Measurements from ENCODE around the gene MAP3K14.
"Not testable (repeated sequence)": the region's sequence is repeated elsewhere in the genome, so short reads cannot be mapped to it uniquely, and the experiment has no call there.

Gene MAP3K14

DNA sequence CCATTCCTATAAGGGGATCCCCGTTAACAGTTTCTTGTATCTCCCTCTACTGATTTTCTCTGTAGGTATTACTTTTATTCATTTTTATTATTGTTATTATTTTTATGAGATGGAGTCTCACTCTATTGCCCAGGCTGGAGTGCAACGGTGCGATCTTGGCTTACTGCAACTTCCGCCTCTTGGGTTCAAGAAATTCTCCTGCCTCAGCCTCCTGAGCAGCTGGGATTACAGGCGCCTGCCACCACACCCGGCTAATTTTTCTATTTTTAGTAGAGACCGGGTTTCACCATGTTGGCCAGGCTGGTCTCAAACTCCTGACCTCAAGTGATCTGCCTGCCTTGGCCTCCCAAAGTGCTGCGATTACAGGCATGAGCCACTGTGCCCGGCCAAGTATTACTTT, 14.6 kb downstream of the MAP3K14 start:
- peak overlapping the region; percentile 65 for H3K27ac ChIP-seq (ENCODE audit: low read depth, low read length)
- H3K27me3 ChIP-seq (ENCODE audit: control insufficient read depth in 5 of 5, insufficient read depth in 4 of 5, low read length in 5 of 5); H3K4me3 ChIP-seq (ENCODE audit: low read depth in 1 of 5, low read length in 5 of 5); H3K9ac ChIP-seq (ENCODE audit: low read length in 5 of 5); H3K36me3 ChIP-seq (ENCODE audit: control insufficient read depth in 5 of 5, insufficient read depth in 5 of 5, low read length in 5 of 5); H3K9me3 ChIP-seq (ENCODE audit: control insufficient read depth in 5 of 5, low read length in 5 of 5): not testable (repeated sequence)
- peaks cover 15 to 65% (median 45%) of the 10 kb centered on the region in 5 donors for H3K4me1 ChIP-seq (ENCODE audit: control insufficient read depth in 5 of 5, insufficient read depth in 5 of 5, low read length in 5 of 5)

DNA sequence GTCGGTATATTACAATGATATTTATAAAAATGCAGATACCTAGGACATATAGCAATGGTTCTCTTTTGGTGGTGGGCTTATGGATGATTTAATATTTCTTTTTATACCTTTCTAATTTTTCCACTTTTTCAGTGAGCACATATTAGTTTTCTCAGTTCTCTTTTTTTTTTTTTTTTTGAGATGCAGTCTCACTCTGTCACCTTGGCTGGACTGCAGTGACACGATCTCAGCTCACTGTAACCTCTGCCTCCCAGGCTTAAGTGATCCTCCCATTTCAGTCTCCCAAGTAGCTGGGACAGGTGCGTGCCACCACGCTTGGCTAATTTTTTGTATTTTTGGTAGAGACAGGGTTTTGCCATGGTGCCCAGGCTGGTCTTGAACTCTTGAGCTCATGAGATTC, 15.1 kb downstream of the MAP3K14 start:
- Histone ChIP-seq H3K36me3 (ENCODE audit: control insufficient read depth in 5 of 5, insufficient read depth in 5 of 5, low read length in 5 of 5) (peaks cover 0 to 3% (median 0%) of the 10 kb centered on the region in 5 donors), H3K9me3 (ENCODE audit: control insufficient read depth in 5 of 5, low read length in 5 of 5) (no peaks in the 10 kb centered on the region), H3K27ac (ENCODE audit: low read depth, low read length) (no peak overlapping the region), H3K9ac (ENCODE audit: low read length in 5 of 5) (no peak overlapping the region), H3K4me1 (ENCODE audit: control insufficient read depth in 5 of 5, insufficient read depth in 5 of 5, low read length in 5 of 5) (peaks cover 15 to 66% (median 47%) of the 10 kb centered on the region in 5 donors), H3K4me3 (ENCODE audit: low read depth in 1 of 5, low read length in 5 of 5) (no peak overlapping the region), H3K27me3 (ENCODE audit: control insufficient read depth in 5 of 5, insufficient read depth in 4 of 5, low read length in 5 of 5) (no peaks in the 10 kb centered on the region)

DNA sequence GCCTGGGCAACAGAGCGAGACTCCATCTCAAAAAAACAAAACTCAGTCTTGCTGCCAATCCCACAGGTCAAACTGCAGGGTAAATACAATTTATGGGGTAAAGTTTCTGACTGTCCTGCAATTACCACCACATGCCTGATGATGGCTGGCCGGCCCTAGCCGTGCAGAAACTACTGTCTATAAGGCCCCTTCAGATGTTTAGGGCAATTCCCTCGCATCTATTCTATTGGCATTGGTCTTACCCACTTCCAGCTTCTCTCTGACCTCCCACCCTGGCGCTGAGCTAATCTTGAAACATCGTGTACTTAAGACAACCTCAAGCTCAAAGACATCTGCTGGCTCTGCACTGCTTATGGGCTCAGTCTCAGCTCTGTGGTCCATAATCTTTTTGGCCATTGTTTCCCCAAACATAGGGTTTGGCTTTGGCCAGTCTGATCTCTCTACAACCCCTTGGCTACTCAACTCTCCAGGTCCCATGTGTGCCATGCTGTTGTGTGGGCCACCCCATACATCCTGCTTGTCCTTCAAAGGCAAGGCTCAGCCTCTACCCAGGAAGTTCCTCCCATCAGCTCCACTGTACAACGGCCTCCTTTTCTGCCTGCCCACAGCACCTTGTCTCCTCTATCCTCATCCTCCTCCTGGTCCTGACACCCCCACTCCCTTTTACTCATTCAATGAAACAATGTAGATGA, 16.6 kb downstream of the MAP3K14 start:
- Histone ChIP-seq H3K4me1 (ENCODE audit: control insufficient read depth in 5 of 5, insufficient read depth in 5 of 5, low read length in 5 of 5) (peaks cover 17 to 67% (median 49%) of the 10 kb centered on the region in 5 donors), H3K27ac (ENCODE audit: low read depth, low read length) (peak overlapping the region; percentile 46), H3K9me3 (ENCODE audit: control insufficient read depth in 5 of 5, low read length in 5 of 5) (no peaks in the 10 kb centered on the region), H3K4me3 (ENCODE audit: low read depth in 1 of 5, low read length in 5 of 5) (no peak overlapping the region), H3K36me3 (ENCODE audit: control insufficient read depth in 5 of 5, insufficient read depth in 5 of 5, low read length in 5 of 5) (peaks cover 0 to 3% (median 0%) of the 10 kb centered on the region in 5 donors), H3K27me3 (ENCODE audit: control insufficient read depth in 5 of 5, insufficient read depth in 4 of 5, low read length in 5 of 5) (no peaks in the 10 kb centered on the region), H3K9ac (ENCODE audit: low read length in 5 of 5) (no peak overlapping the region)

DNA sequence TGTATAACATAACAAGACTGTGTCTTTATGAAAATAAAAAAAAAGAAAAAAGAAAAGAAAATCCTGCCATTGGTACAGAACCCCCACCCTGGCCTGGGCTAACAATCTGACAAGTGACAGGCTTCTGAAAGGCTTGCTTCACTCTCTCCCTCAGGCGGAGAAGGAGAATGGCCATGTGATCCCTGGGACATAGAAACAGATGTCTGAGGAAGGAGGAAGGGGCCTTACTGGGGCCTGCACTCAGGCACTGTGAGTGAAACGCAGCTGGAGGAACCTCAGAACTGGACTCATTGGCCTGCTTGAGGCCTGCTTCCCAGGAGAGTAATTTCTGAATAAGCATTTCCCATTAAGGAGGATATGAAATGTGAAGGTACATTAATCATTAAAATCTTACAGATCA, 17.5 kb downstream of the MAP3K14 start:
- Histone ChIP-seq H3K9ac (ENCODE audit: low read length in 5 of 5) (peak overlapping the region in 4 of 5 donors; percentile 7 to 49 (median 20)), H3K36me3 (ENCODE audit: control insufficient read depth in 5 of 5, insufficient read depth in 5 of 5, low read length in 5 of 5) (peaks cover 0 to 3% (median 0%) of the 10 kb centered on the region in 5 donors), H3K27me3 (ENCODE audit: control insufficient read depth in 5 of 5, insufficient read depth in 4 of 5, low read length in 5 of 5) (no peaks in the 10 kb centered on the region), H3K4me3 (ENCODE audit: low read depth in 1 of 5, low read length in 5 of 5) (no peak overlapping the region), H3K27ac (ENCODE audit: low read depth, low read length) (peak overlapping the region; percentile 46), H3K4me1 (ENCODE audit: control insufficient read depth in 5 of 5, insufficient read depth in 5 of 5, low read length in 5 of 5) (peaks cover 17 to 76% (median 56%) of the 10 kb centered on the region in 5 donors), H3K9me3 (ENCODE audit: control insufficient read depth in 5 of 5, low read length in 5 of 5) (no peaks in the 10 kb centered on the region)

DNA sequence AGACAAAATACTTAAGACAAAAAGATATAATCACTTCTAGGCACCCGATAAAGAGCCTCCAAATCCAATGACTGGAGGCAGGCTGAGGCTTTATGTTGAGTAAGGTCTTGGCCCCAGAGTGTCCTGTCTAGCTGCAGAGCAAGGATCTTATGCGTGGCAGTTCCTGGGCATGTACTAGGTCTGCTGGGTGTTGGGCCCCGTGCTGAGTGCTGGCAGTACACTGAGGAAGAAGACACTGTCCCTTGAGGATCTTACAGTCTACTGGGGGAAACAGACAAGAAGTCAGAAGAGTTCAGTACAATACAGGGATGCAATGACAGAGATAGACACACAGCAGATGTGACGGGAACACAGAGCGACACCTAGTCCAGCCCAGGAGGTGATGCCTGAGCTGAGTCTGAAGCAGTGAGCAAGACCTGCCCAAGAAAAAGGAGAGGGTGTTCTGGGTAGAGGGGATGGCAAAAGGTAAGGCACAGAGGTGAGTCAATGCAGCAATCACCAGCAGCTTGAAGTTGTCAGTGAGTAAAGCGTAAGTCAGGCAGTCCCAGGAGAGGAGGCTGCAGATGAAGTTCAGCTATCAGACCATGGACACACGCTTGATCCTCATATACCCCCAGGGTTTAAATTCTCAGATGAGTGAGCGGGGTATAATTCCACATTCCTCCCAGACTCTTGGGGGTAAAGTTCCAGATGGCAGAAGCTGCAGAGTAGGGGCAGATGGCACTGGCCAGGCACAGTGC, 18.1 kb downstream of the MAP3K14 start:
- H3K9ac ChIP-seq (ENCODE audit: low read length in 5 of 5): peak overlapping the region in 4 of 5 donors; percentile 7 to 49 (median 20)

DNA sequence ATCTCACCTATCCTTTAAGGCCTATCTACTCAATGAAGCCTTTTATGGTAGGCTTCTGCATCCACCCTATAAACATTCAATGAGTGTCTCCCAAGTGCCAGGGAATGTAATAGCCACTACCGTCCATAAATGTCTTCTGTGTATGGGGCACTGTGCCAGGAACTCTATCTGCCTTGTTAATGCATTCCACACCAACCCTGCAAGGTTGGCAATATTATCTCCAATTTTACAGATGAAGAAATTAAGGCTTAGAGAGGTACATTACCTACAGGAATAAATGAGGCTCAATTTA, 20.0 kb downstream of the MAP3K14 start:
- Histone ChIP-seq H3K9ac (ENCODE audit: low read length in 5 of 5) (no peak overlapping the region), H3K9me3 (ENCODE audit: control insufficient read depth in 5 of 5, low read length in 5 of 5) (no peaks in the 10 kb centered on the region), H3K27ac (ENCODE audit: low read depth, low read length) (no peak overlapping the region), H3K27me3 (ENCODE audit: control insufficient read depth in 5 of 5, insufficient read depth in 4 of 5, low read length in 5 of 5) (no peaks in the 10 kb centered on the region), H3K36me3 (ENCODE audit: control insufficient read depth in 5 of 5, insufficient read depth in 5 of 5, low read length in 5 of 5) (peaks cover 0 to 3% (median 0%) of the 10 kb centered on the region in 5 donors), H3K4me1 (ENCODE audit: control insufficient read depth in 5 of 5, insufficient read depth in 5 of 5, low read length in 5 of 5) (peaks cover 33 to 87% (median 72%) of the 10 kb centered on the region in 5 donors), H3K4me3 (ENCODE audit: low read depth in 1 of 5, low read length in 5 of 5) (no peak overlapping the region)

More for the DNA sequence above, 18.1 kb downstream of the MAP3K14 start:
- peaks cover 23 to 82% (median 63%) of the 10 kb centered on the region in 5 donors for H3K4me1 ChIP-seq (ENCODE audit: control insufficient read depth in 5 of 5, insufficient read depth in 5 of 5, low read length in 5 of 5)
- no peaks in the 10 kb centered on the region for H3K9me3 ChIP-seq (ENCODE audit: control insufficient read depth in 5 of 5, low read length in 5 of 5)
- H3K27ac ChIP-seq (ENCODE audit: low read depth, low read length): peak overlapping the region; percentile 46
- peaks cover 0 to 3% (median 0%) of the 10 kb centered on the region in 5 donors for H3K36me3 ChIP-seq (ENCODE audit: control insufficient read depth in 5 of 5, insufficient read depth in 5 of 5, low read length in 5 of 5)
- no peaks in the 10 kb centered on the region for H3K27me3 ChIP-seq (ENCODE audit: control insufficient read depth in 5 of 5, insufficient read depth in 4 of 5, low read length in 5 of 5)
- H3K4me3 ChIP-seq (ENCODE audit: low read depth in 1 of 5, low read length in 5 of 5): peak overlapping the region in 1 of 5 donors; percentile 10

DNA sequence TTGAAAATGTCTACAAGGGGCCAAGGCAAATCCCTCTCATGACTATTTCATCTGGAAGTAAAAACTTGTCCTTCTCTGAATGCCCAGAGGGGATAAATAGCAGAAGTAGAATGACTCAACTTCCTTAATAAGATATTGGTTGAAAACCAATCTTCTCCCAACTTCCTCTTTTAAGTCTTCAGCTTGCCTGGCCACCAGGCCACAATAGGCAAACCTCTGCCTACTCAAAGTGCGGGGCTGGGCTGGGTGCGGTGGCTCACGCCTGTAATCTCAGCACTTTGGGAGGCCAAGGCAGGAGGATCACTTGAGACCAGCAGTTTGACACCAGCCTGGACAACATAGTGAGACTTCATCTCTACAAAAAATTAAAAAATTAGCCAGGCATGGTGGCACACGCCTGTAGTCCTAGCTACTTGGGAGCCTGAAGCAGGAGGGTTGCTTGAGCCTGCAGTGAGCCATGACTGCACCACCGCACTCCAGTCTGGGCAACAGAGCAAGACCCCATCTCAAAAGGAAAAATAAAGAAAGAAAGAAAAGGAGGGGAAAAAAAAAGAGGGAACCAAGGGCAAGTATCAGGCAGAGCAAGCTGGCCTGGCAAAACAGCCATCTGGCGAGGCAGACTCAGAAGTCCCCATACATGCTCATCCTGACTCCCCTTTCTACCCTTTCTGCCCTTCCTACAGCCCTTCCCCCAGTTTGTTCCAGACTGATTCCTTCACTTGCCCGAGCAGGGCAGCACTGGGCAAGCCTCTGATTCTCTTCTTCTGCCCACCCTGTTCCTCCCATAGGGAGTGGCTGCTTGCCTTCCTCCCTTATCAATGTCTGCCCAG, 20.6 kb downstream of the MAP3K14 start:
- H3K4me3 ChIP-seq (ENCODE audit: low read depth in 1 of 5, low read length in 5 of 5): no peak overlapping the region
- peaks cover 33 to 90% (median 77%) of the 10 kb centered on the region in 5 donors for H3K4me1 ChIP-seq (ENCODE audit: control insufficient read depth in 5 of 5, insufficient read depth in 5 of 5, low read length in 5 of 5)
- no peaks in the 10 kb centered on the region for H3K27me3 ChIP-seq (ENCODE audit: control insufficient read depth in 5 of 5, insufficient read depth in 4 of 5, low read length in 5 of 5)
- H3K27ac ChIP-seq (ENCODE audit: low read depth, low read length): peak overlapping the region; percentile 26
- no peaks in the 10 kb centered on the region for H3K9me3 ChIP-seq (ENCODE audit: control insufficient read depth in 5 of 5, low read length in 5 of 5)
- H3K36me3 ChIP-seq (ENCODE audit: control insufficient read depth in 5 of 5, insufficient read depth in 5 of 5, low read length in 5 of 5): peaks cover 0 to 3% (median 0%) of the 10 kb centered on the region in 5 donors
- H3K9ac ChIP-seq (ENCODE audit: low read length in 5 of 5): no peak overlapping the region

DNA sequence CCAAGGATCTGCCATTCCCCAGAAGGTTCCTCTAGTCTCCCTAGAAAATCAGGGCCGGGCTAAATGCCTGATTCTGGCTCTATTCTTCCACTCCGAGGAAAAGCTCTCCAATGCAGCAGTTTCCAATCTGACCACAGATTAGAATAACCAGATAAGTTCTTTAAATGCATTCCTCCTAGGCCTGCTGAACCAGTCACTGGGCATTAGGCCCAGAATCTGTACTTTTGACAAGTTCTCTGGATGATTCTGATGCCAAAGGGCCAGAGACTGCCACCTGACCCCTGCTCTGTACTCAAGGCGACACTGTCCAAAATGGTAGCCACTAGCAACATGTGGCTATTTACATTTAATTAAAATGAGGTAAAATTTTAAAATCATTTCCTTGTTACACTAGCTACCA, 22.3 kb downstream of the MAP3K14 start:
- H3K27ac ChIP-seq (ENCODE audit: low read depth, low read length): peak overlapping the region; percentile 26
- H3K4me1 ChIP-seq (ENCODE audit: control insufficient read depth in 5 of 5, insufficient read depth in 5 of 5, low read length in 5 of 5): peaks cover 32 to 94% (median 83%) of the 10 kb centered on the region in 5 donors
- H3K36me3 ChIP-seq (ENCODE audit: control insufficient read depth in 5 of 5, insufficient read depth in 5 of 5, low read length in 5 of 5): peaks cover 0 to 14% (median 7%) of the 10 kb centered on the region in 5 donors
- H3K9ac ChIP-seq (ENCODE audit: low read length in 5 of 5): no peak overlapping the region
- H3K4me3 ChIP-seq (ENCODE audit: low read depth in 1 of 5, low read length in 5 of 5): no peak overlapping the region
- no peaks in the 10 kb centered on the region for H3K9me3 ChIP-seq (ENCODE audit: control insufficient read depth in 5 of 5, low read length in 5 of 5)
- no peaks in the 10 kb centered on the region for H3K27me3 ChIP-seq (ENCODE audit: control insufficient read depth in 5 of 5, insufficient read depth in 4 of 5, low read length in 5 of 5)

DNA sequence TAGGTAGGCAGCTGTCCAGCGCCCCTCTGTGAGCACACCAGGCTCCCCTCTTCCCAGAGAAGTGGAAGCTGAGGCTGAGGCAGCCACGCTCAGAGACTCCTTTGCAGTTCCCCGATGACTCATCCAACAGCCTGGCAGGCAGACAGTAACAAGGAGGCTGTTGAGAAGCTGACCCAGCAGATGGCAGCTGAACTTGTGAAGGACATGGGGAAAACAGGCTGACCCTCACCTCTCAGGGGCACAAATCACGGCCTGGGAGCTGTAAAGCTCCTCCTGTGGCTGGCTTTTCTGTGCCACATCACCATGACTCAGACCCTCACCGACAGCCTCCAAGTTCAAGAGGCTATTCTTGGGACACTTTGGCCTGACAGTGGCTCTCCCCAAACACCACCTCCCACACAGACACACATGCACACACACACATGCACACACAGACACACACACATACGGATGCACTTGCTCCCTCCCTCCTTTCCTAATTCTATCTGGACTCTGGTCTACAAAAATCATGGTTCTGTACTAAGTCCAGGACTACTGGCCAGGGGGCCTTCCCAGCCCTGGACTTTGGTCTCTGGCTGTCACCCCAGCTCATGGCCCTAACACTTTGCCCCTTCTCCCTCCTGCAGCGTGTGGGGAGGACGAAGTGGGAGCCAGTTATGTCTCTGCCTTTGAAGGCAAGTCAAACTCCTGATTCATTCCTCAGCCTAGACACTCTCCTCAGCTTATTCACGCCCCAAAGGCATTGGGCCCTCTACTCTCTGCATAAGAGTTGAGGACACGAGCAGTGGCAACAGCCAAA, 23.2 kb downstream of the MAP3K14 start:
- H3K4me1 ChIP-seq (ENCODE audit: control insufficient read depth in 5 of 5, insufficient read depth in 5 of 5, low read length in 5 of 5): peaks cover 25 to 85% (median 74%) of the 10 kb centered on the region in 5 donors
- peak overlapping the region; percentile 46 for H3K27ac ChIP-seq (ENCODE audit: low read depth, low read length)
- H3K9ac ChIP-seq (ENCODE audit: low read length in 5 of 5): peak overlapping the region in 2 of 5 donors; percentile 12 to 38
- no peak overlapping the region for H3K4me3 ChIP-seq (ENCODE audit: low read depth in 1 of 5, low read length in 5 of 5)
- H3K9me3 ChIP-seq (ENCODE audit: control insufficient read depth in 5 of 5, low read length in 5 of 5): no peaks in the 10 kb centered on the region
- H3K27me3 ChIP-seq (ENCODE audit: control insufficient read depth in 5 of 5, insufficient read depth in 4 of 5, low read length in 5 of 5): no peaks in the 10 kb centered on the region
- H3K36me3 ChIP-seq (ENCODE audit: control insufficient read depth in 5 of 5, insufficient read depth in 5 of 5, low read length in 5 of 5): peaks cover 0 to 21% (median 14%) of the 10 kb centered on the region in 5 donors

Data from subcutaneous abdominal adipose tissue (tissue), 5 donors.